Fibroblast of skin of left quadriceps (primary cell): Measurements from ENCODE around the gene SCGB1D2.
"Not testable (repeated sequence)": the region's sequence is repeated elsewhere in the genome, so short reads cannot be mapped to it uniquely, and the experiment has no call there.

ENCODE experiments used
- DNase-seq, 2 experiments: peaks; one replicate each; pipeline ENCODE4 v3.0.0-alpha.2; 2013; ENCODE audit warnings: low read depth in 2 of 2

Gene SCGB1D2, protein sequence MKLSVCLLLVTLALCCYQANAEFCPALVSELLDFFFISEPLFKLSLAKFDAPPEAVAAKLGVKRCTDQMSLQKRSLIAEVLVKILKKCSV

GRCh38 chr11:62242021-62242420 lies at the start of gene SCGB1D2:
Gene SCGB1D2, plus strand, starts transcription at chr11:62242239. Its CDS starts 69 bp downstream, at chr11:62242308.
- no peak for DNase-seq

DNA sequence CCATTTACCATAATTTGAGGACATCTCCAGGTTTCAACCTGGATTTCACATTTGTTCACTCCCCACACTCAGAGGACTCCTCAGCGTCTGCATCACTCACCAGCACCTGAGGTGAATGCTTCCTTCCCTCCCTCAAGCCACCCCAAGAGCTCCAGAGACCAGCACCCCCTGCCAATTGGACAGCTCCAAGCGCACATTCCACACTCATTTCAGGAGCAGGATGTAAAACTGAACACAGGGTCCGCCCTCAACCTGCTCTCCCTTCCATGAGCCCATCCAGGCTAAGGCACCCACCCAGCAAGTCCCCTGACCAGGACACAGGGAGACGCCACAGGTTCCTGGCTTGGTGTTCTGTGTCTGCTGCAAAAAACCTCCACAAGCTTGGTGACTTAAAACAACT lies 48.1 kb upstream of the SCGB1D2 start:
- no peak for DNase-seq

DNA sequence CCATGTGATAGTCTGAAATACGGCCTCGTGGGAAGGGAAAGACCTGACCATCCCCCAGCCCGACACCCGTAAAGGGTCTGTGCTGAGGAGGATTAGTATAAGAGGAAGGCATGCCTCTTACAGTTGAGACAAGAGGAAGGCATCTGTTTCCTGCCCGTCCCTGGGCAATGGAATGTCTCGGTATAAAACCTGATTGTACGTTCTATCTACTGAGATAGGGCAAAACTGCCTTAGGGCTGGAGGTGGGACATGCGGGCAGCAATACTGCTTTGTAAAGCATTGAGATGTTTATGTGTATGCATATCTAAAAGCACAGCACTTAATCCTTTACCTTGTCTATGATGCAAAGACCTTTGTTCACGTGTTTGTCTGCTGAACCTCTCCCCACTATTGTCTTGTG lies 47.0 kb upstream of the SCGB1D2 start:
- not testable (repeated sequence) for DNase-seq

GRCh38 chr11:62195945-62196344 lies 46.1 kb upstream of the SCGB1D2 start:
- no peak for DNase-seq

GRCh38 chr11:62197400-62197799 lies 44.6 kb upstream of the SCGB1D2 start:
- not testable (repeated sequence) for DNase-seq

DNA sequence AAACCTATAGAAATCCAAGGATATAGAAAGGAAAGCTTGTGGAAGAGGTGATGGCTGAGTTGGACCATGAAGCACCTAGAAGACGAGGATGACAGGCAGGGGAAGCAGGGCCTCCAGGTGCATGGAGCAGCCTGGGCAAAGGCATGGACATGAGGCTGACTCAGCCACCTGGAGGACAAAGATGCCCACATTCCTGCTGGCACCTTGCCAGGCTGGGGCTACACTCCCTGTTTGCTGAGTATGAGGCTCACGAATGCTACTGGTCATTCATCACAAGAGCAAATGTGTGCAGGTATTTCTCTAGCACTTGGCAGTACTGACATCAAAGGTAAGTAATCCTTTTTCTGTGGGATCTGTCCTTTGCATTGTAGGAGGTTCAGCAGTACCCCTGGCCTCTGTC lies 40.7 kb upstream of the SCGB1D2 start:
- DNase-seq: no peak

- no peak for DNase-seq
These were observed 39.1 kb upstream of the SCGB1D2 start for GRCh38 chr11:62202910-62203309.

GRCh38 chr11:62204430-62204829 lies 37.6 kb upstream of the SCGB1D2 start:
- no peak for DNase-seq

DNA sequence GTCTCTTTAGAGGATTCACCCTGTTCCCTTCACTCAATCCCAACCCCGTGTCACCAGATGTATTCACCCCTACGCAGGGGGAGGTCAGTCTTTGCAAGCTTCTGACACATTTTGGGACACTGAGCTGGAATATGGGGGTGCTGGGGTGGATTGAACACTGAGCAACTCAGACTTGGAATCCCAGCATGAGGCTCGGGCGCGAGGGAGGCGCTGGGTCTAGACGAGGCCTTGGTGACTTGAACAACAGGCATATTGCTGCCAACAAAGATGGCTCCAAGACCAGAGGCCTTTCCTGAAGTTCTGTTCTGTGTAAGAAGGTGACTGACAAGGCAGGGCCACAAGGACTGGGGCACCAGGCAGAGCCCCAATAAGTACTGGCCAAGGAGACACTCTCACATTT lies 36.6 kb upstream of the SCGB1D2 start:
- DNase-seq: no peak

DNA sequence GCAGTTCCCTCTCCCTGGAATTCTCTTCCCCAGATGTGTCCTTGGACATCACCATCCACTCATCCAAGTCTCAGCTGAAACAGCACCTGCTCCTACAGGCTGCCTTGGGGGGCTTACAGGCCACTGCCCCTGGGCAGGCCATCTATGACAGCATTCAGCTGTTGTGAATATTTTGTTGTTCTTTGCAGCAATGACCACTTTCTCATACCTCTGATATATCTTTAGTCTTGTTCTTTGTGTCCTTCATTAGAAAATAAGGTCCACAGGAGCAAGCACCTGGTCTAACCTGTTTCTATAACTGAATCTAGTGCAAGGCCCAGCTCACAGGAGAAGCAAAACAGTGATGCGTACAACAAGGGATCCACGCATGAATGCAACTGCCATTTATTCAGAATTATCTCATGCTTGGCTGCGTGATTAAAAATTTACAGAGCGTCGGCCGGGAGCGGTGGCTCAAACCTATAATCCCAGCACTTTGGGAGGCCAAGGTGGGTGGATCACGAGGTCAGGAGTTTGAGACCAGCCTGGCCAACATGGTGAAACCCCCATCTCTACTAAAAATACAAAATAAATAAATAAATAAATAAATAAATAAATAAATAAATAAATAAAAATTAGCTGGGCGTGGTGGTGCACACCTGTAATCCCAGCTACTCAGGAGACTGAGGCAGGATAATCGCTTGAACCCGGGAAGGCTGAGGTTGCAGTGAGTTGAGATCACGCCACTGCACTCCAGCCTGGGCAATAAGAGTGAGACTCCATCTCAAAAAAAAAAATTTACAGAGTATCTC lies 35.6 kb upstream of the SCGB1D2 start:
- not testable (repeated sequence) for DNase-seq

- no peak for DNase-seq
These were observed 33.3 kb upstream of the SCGB1D2 start for GRCh38 chr11:62208785-62209144.

- no peak for DNase-seq
These were observed 24.8 kb upstream of the SCGB1D2 start for GRCh38 chr11:62217191-62217748.

DNA sequence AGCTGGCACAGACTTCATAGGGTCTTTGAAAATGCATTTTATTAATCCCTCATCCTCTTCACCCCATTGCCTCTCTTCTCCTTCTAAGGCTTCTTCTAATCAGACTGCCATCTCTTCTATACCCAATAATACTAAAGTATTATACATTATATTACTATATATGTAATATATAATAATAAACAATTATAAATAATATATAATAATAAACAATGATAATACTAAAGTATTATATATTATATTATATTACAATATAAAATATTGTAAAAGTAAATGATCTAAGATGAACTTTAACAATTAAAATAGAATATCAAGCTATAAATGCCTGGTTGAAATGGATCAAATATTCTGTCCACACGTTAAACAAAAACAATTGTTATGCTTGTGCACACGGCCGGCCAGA lies 20.5 kb upstream of the SCGB1D2 start:
- no peak for DNase-seq

- DNase-seq: no peak
These were observed 18.9 kb upstream of the SCGB1D2 start for GRCh38 chr11:62223095-62223494.

DNA sequence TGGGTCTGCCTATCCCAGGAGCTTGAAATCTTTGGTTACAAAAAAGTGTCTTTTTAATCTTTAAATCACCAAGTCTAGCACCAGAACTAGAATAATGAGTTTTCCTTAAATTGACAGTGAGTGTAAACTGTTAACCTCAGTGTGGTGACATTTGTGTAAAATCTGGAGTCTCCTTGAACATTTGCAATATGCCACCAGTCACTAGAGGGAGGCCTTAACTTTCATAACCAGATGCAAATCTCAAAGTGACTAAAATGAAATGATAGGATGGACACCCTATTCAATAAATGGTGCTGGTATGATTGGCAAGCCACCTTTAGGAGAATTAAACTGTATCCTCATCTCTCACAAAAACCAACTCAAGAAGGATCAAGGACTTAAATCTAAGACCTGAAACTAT lies 8.3 kb upstream of the SCGB1D2 start:
- no peak for DNase-seq

DNA sequence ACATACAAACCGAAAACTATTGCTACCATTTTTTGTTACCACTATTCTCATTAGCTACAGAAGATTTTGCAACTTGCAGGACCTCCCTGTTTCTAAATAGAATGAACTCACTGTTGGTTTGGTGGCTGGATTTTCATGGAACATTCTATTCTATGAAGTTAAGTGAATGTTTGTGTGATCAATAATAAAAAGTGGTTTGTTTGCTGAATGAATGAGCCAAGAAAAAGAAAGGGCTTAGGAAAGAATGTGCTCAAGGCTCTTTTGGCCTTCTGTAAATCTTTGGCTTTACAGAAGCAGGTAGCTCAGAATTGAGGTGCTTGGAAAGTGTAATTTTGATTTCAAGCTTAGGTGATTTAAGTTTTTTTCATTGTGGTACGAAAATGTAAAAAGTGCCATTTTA lies 5.9 kb upstream of the SCGB1D2 start:
- DNase-seq: no peak

GRCh38 chr11:62237499-62237898 lies 4.5 kb upstream of the SCGB1D2 start:
- no peak for DNase-seq

GRCh38 chr11:62238151-62238550 lies 3.9 kb upstream of the SCGB1D2 start:
- no peak for DNase-seq

GRCh38 chr11:62241095-62241494 lies 944 bp upstream of the SCGB1D2 start:
- no peak for DNase-seq

GRCh38 chr11:62245271-62245753 lies 3.3 kb downstream of the SCGB1D2 start:
- no peak for DNase-seq

DNA sequence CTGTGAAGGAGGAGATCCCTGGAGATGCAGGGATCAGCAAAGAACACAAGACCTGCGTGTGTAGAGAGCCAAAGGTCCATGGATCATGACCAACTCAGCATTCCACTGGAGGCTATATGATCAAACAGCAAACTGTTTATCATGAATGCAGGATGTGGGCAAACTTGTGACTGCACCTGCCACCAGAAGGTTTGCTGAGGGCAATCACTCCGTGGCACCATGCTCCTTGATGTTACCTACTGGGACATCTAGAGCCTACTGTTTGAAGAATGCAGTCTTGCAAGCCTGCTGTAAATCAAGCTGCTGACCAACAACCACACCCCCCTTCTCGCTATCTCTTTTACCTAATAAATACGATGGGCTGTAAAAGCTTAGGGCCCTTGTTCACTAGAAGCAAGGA lies 9.7 kb downstream of the SCGB1D2 start:
- no peak for DNase-seq

GRCh38 chr11:62253999-62254542 lies 12.0 kb downstream of the SCGB1D2 start:
- DNase-seq: no peak

DNA sequence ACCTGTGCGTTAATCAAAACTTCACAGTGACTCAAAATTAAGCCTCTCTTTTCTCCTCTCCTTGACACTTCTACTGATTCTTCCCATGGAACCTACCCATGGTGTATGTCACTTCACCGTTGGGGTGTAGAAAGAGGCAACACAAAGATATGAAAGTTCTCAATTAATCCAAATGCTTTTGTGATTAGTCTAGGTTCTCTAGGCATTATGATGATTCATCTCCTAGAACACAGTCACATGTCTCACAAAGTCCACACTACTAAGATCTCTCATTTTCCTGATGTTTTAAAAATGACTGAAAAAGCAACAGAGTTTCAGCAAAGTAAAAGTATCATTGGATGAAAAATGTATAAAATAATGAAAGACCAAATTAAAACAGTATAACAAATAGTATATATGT lies 14.2 kb downstream of the SCGB1D2 start:
- DNase-seq: no peak
